DOHH2 (cell line): Measurements from ENCODE around the gene KSR1.

ENCODE experiments used
- CTCF ChIP-seq: fragments of 200-600 bp; sonication (generic); IDR thresholded peaks from one replicate; pipeline ENCODE4 v1.5.1; 2014; ENCODE audit warnings: antibody characterized with exemption, mild to moderate bottlenecking, low read depth, low read length; ENCODE audit not compliant: poor library complexity, severe bottlenecking
- EZH2phosphoT487 ChIP-seq: fragments of 200-600 bp; sonication (generic); IDR thresholded peaks from 2 replicates; pipeline ENCODE4 v1.6.1; 2017; ENCODE audit warnings: borderline replicate concordance, mild to moderate bottlenecking, antibody characterized with exemption, low read length, moderate library complexity, mixed read lengths

GRCh38 chr17:27543958-27544349, 87.7 kb downstream of the KSR1 start:
- TF ChIP-seq CTCF (no peak), EZH2phosphoT487 (no peak)
